NOMO-1 (cell line): Measurements from ENCODE around the gene FARP1.

Experiments used
- DNase-seq, 2 experiments: peaks; one replicate each; lab custom pipeline; 2025; ENCODE audit not compliant: unreplicated experiment in 2 of 2; lab: John Stamatoyannopoulos, UW

Gene FARP1

DNA sequence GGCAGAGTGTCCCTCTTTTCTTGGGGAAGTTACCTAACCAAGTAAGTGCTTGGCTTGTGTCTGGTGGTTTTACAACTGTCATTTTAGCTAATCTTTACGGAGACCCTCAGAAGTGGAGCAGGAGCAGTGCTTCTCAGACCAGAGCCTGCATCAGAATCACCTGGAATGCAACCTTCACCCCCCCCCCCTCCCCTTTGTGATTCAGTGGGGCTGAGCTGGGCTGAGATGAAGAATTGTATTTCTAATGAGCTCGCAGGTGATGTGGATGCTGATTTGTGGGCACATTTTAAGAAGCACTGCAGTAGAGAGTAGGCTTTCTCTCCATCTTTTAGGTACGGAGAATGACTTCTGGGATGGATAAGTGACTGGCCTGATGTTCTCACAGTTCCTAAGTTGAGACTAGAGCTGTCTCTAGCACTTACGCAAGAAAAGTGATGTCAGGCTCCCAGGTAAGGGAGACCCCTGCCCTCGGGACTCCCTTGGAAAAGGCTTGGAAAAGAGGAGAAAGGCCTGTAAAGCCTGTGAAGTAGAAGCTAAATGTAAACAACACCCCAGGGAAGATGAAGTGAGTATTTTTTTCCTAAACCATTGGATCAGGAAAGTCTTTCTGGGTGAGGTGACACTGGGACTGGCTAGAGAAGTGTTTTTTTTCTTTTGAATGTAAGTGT, 57.5 kb downstream of the FARP1 start:
- no peak for DNase-seq

DNA sequence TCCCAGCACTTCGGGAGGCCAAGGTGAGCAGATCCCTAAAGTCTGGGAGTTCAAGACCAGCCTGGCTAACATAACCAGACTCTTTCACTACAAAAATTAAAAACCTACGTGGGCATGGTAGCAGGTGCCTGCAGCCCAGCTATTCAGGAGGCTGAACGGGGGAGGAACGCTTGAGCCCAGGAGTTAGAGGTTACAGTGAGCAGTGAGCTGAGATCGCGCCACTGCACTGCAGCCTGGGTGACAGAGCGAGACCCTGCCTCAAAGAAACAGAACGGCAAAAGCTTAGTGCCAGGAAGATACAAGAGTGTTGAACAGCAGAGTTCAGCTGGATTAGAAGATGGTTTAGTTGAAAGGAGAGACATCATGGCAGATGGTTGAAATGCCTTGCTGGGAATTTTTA, 58.3 kb downstream of the FARP1 start:
- DNase-seq = no peak

DNA sequence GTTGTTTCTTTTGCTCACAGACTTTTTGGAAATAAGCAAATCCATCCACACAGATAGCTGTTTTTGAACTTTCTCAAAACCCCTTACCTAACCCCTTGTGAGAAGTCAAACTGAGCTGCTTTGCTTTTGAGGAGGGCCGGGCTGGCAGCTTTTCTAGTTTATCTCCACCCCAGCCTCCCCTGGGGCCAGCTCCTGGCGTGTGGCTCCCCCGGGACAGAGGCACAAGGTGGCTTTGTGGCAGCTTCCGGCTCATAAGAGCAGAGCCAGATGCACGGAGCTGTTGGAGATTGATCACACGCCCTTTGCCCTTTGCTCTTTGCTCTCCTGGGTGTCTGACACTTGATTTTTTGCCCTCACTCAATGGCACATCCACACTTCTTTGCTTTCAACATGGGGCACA, 59.1 kb downstream of the FARP1 start:
- no peak for DNase-seq

DNA sequence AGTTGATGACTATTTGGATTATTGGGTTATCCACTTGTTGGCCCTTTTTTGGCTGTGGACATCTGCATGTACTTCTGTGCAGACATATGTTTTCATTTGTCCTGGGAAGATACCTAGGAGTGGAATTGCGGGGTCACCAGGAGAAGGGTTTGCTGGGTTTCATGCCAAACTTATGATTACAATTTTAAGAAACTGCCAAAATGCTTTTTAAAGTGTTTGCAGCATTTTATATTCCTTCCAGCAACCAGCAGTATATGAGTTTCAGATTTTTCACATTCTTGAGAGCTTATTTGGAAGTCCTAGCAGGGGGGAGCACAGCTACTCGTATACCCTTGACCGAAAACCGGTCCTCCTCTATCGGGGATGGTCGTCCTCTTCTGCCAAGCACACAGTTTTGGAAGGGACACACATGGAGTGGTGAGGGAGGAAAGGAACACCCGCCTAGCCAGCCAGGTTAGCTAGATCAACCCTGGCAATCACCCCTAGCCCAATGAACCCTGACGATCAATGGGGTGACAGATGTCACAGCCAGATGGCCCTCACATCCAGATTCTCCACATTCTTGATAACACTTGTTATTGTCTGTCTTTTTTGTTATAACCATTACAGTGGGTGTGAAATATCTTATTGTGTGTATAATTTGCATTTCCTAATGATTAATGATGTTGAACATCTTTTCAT, 60.9 kb downstream of the FARP1 start:
- no peak for DNase-seq

DNA sequence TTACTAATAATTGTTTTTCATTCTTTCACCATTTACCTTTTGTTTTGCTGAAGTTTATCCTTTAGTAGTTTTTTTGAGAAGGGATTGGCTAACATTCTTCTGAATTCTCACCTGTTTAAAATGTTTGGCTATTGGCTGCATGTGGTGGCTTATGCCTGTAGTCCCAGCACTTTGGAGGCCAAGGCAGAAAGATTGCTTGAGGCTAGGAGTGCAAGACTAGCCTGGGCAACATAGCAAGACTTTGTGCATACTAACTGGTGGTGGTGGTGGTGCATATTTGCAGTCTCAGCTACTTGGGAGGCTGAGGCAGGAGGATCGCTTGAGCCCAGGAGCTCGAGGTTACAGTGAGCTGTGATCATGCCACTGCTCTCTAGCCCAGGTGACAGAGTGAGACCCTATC, 61.7 kb downstream of the FARP1 start:
- no peak for DNase-seq

DNA sequence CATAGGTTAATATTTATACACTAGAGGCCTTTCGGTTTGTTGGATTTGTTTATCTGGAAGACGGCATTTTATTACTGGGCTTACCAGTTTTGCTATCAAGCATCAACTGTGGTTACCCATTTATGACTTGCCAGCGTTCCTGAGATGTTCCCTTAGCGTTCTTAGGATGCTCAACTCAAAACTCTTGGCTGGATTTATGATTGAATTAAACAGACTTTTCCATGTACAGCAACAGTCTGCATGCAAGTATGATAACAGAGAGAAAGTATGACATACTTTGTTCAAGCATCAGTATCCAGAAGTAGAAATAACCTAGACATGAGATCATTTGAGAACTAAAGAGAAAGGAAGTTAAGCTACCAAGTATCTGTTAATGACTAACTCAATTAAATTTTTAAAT, 64.1 kb downstream of the FARP1 start:
- no peak for DNase-seq

DNA sequence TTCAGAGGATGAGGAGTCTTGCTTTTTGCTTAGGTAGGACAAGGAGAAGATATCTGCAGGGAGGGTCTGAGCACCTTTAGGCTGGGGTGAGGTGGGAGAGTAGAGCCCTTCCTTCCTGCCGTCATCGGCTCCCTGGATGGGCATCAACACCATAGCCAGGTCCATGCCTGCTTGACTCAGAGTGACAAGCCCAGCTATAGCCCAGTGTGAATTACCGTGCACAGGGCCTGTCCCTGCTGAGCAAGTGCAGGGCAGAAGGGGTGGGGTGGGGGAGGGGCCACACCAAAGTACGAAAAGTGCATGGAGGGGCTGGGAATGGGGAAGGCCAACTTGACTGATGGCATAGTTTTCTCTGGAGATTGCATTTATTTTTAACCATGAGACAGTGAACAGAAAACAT, 64.5 kb downstream of the FARP1 start:
- DNase-seq = no peak

DNA sequence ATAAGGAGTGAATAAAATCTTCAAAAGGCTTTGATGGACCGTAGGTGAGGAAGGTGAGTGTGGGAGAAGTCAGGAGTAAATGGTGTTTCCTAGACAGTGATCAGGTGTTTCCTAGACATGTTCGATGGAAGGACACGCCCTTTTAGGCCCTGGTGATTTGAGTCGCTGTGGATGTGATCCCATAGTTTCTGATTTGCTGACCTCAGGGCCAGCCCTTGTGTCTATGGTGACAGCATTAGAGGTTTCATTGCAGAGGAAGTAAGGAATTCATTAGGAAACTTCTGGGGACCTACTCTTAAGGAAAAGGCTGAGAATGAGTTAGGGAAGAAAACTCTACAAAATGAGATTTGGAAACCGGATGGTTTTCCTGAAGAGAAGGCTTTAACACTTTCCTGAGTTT, 65.7 kb downstream of the FARP1 start:
- no peak for DNase-seq

DNA sequence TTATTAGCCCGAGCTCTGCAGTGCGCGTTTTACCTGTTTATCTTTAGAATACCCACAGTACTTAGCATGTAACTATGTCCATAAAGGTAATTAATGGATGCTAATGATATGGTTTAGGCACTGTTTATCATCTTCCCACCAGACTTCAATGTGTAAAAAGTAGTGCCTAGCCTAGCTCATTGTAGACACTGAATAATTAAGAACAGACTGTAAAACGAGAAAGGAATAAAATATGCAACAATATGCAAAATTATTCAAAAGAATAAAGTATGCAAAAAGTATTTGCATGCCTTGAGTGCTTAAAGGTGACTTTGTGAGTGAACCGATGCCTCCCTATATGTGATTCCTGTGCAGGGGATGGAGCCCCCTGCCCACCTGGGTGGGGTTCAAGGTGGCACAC, 69.9 kb downstream of the FARP1 start:
- DNase-seq = no peak

DNA sequence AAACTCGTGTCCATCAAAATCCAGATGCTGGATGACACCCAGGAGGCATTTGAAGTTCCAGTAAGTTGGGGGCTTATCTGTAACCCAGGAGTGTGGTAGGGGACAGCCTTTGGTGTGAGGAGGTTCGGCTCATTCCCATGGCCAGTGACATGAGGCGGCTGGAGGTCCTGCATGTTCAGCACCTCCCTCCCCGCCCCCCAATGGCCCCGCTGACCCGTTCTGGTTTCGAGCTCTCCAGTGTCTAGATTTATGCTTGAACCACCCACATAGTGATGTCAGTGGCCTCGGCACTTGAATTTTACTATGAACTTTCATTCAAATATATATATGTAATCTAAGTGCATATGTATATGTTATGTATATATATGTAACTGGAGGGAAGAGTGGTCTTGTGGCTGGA, 70.5 kb downstream of the FARP1 start:
- no peak for DNase-seq

DNA sequence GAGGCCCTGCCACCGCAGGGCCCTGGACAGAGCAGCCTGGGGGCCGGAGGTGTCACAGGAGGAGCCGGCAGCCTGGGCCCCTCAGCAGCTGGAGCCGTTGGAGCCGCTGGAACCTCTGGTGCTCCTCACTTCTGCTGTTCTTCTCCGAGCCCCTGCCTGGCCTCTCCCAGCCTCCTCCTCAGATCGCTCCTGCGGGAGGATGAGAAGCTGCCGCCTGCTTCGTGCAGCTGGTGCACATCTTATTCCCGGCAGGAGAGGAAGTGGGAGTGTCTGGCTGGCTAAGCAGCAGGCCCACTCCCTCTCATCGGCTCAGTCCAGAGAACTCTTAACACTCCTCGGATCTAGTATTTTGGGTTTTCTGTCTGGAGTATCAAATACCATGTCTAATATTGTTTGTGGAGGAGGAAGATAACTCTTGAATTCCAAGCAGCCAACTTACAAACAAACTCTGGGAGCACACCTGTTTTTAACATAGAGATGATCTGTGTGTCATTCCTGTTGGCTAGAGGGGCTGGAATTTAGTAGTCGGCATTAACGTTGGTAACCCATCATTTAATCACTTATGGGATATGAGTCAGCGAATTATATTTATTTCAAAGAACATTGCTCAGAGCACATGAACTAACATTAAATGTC, 71.2 kb downstream of the FARP1 start:
- DNase-seq = no peak

DNA sequence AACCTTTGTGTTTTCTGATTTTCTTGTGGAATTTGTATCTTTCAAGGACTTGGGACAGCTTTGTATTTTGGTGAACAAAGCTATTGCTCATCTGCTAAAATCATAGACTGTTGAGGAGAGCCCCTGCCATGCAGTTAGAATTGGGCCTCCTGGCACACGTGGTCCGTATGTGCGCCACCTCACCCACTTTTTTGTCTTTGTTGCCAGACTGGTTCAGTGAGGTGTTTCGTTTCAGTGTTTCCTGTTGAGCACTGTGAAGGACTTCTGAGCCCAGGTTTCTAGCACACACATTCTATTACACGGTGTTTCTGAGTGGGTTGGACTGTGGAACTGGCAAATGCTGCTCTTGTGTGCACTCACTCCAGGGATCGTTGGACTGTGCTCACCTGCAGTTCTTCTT, 71.8 kb downstream of the FARP1 start:
- DNase-seq = no peak

DNA sequence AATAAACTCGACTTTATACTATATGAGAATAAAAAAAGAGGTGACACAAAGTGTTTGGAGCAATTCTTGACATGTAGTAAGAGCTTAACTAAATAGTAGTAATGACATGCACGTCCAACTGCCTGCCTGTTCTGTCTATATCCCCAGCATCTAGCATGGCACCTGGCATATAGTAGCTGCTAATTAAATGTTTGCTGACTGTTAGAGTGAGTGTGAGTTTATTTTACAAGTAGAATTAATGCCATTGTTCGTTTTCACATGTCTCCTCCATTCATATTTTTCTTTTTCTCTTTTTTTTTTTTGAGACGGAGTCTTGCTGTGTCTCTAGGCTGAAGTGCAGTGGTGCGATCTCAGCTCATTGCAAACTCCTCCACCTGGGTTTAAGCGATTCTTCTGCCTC, 72.6 kb downstream of the FARP1 start:
- no peak for DNase-seq

DNA sequence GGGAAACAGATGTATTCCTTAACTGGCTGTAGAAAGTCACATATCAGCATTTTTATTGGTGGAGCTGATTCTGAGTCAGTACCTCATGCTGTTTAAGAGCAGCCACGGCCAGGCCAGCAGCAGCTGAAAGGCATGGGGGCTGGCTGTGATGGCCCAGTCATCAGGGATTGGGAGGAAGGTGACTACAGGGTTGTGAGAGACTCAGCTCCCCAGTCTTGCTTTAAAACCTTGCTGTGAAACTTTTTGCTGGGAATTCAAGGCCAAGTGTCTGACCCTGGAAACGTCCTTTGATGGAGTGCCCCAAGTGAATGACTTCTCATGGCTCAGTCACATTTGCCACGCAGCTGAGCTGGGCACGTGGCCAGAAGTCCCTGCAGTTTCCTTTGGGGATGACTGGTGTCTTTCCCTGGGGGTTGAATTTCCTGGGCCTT, 73.3 kb downstream of the FARP1 start:
- no peak for DNase-seq

DNA sequence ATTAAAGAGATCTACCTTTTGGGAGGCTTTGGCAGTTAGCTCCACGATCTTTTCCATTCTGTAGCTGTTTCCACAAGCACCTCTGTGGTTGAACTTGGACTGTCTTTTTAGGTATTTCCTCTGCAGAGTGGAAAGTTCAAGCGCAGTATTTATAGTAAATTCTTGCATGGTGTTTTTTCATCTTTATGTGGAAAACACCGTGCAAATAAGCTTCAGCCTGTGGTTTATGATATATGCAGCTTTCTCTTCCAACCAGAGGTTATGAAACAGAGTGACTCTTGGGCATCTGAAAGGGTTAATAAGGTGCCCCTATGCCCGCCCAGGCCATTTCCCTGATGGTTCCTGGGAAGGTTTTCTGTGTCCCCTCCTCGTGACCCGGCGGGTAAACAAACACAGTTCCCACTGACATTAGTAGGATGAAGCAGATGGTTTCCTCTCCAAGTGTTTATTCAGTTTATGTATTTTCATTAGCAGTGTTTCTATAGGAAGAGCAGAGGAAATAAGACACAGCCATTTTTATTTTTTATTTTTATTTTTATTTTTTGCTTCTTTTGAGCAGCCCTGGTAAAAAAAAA, 73.9 kb downstream of the FARP1 start:
- no peak for DNase-seq

DNA sequence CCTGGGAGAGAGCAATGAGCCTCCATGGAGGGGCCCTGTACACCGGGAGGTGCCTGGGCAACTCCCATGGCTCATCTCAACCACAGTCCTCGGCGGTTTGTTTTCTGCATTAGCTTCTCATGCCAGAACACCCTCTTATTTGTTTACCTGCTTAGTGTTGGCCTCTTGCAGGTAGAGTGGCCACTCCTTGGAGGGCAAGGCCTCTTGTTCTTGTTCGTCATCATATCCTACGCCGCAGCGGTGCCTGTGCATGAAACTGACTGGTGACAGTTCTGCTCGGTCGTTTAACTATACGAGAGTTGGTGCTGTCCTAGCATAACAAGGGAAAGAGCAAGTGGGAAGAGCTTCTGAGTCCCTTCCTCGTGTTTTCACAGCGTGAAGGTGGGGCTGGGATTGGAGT, 74.7 kb downstream of the FARP1 start:
- no peak for DNase-seq

DNA sequence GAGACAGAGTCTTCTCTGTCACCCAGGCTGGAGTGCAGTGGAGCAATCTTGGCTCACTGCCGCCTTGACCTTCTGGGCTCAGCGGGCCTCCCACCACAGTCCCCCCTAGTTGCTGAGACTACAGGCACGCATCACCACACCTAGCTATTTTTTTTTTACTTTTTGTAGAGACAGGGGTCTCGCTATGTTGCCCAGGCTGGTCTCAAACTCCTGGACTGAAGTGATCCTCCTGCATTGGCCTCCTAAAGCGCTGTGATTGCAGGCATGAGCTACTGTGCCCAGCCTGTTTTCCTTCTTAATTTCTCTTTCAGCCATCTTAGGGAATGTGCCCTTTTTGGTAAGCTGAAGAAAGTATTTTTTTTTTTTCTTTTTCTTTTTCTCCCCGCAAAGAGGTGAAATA, 76.8 kb downstream of the FARP1 start:
- no peak for DNase-seq

DNA sequence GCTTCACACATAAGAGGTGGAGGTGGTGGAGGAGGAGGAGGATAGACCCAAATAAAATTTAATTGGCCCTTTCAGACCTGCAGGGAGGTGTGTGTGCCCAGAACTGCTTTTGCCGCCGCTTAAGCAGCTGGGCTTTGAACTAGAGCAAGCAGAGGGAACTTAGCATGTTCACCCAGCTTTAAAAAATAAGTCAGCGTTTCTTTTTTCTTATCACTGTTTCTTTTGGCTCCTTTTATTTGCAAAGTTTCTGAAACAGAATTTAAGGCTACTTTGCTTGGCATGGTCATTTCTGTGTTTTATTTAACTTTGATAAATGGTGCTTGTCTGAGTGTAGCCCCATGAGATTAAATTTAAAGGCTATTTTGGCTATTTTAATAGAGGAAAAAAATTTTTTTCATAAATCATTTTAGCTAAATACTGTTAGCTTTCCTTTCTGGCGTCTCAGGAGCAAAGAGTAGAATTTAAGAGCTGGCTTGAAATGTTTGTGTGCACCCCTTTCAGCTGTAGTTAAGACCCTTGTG, 77.4 kb downstream of the FARP1 start:
- DNase-seq = no peak

DNA sequence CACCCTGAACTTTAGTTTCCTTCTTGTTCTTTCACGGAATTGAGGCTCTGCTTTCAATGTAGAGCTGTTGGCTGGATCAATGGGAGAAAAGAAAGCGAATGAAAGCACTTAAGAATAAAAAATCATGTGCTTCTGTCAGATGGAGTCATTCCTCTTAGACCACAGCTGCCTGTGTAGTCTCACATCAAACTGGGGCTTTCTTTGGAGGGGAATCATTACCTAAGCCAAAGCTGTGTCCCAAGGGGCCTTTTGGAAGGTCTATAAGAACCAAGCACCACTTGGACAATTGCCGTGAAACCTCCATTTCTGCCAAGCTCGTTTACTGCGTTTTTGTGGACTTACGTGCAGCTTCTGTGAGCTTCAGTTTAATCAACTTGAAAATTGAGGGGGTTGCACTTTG, 78.3 kb downstream of the FARP1 start:
- no peak for DNase-seq

DNA sequence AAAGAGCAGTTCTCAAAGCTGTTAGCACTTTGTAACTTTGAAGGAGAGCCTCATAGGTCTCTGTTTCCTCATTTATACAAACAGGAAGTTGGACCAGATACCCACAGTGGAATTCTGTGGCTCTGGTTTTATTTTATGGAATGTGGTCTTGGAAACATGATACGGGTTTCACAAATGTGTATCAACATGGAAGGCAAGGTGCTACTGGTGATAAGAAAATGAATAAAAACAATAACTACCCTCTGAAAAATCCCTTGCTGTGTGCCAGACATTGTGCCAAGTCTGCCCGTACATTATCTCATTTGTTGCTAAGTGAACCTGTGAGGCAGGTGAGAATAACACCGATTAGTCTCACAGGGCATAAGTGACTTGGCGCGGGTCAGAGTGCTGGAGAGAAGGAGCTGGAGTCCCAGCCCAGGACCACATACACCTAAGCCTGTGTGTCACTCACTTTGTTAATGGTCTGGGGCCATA, 79.2 kb downstream of the FARP1 start:
- no peak for DNase-seq

DNA sequence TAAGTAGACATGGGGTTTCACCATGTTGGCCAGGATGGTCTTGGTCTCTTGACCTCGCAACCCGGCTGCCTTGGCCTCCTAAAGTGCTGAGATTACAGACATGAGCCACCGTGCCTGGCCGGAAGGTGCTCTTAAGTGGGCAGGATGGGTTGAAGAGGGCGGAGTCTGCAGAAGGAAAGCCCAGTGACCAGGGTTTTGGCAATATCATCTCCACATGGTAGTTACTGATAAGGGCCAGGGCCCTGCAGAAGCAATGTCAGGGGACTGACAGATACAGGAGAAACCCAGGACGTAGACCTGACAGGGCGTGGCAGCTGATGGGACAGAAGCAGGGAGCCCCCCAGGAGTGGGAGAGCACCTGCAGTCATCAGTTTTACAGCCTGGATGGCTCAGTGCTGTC, 79.9 kb downstream of the FARP1 start:
- no peak for DNase-seq

DNA sequence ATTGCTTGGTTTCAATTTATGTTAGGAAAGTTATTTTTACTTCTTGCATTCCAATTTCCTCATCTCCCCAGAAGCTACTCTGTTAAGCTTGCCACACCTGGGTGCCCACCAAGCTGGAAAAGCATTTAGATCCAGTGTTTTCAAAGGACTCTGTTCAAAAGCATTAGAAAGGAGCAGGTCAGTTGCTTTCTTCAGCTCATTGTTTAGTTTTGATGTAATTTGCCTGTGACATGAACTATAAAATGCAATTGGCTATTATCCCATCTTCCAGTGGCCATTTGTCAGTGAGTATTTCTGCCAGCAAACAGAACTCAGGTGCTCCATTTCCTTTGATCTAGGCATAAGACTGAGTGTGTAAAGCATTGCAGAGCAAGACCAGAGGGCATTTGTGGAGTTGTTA, 80.8 kb downstream of the FARP1 start:
- no peak for DNase-seq
